Type B pancreatic cell (in vitro differentiated cells): Measurements from ENCODE around the gene RFT1. TPM values are rescaled to one million over a fixed set of nuclear protein-coding genes. Genes with fewer than 3 reads are reported as not detected.

Experiments used
- DNase-seq: peaks from one replicate; pipeline ENCODE4 v3.0.0; 2021; ENCODE audit warnings: mixed read lengths; ENCODE audit not compliant: unreplicated experiment; ENCODE audit errors: extremely low spot score
- H3K27ac Mint-ChIP-seq: 2 replicates; pipeline ENCODE4 v1.8.0; 2021; ENCODE audit warnings: mild to moderate bottlenecking, mixed read lengths
- H3K27me3 Mint-ChIP-seq: 2 replicates; pipeline ENCODE4 v1.8.0; 2021; ENCODE audit warnings: mixed read lengths
- H3K36me3 Mint-ChIP-seq: 2 replicates; pipeline ENCODE4 v1.8.0; 2021; ENCODE audit warnings: mixed read lengths
- H3K4me1 Mint-ChIP-seq: one replicate; pipeline ENCODE4 v1.8.0; 2021; ENCODE audit warnings: mixed read lengths; ENCODE audit not compliant: unreplicated experiment
- H3K4me3 Mint-ChIP-seq: 2 replicates; pipeline ENCODE4 v1.8.0; 2021; ENCODE audit warnings: mild to moderate bottlenecking, mixed read lengths
- H3K9me3 Mint-ChIP-seq: 2 replicates; pipeline ENCODE4 v1.8.0; 2021; ENCODE audit warnings: mixed read lengths
- total RNA-seq: library from RNA; stranded (reverse); gene quantifications from 2 replicates; pipeline ENCODE4 v1.2.1, GENCODE V29; 2021; ENCODE audit warnings: low replicate concordance
- TF ChIP-seq, protein P1 (sequence below): fragments of 200-600 bp; sonication (generic); conservative IDR thresholded peaks from 2 replicates; pipeline ENCODE4 v1.5.0; 2021; ENCODE audit warnings: antibody characterized with exemption, mild to moderate bottlenecking

RFT1 gene
- total RNA-seq, 1 donor from 2014 or later = 31.0 TPM

DNA sequence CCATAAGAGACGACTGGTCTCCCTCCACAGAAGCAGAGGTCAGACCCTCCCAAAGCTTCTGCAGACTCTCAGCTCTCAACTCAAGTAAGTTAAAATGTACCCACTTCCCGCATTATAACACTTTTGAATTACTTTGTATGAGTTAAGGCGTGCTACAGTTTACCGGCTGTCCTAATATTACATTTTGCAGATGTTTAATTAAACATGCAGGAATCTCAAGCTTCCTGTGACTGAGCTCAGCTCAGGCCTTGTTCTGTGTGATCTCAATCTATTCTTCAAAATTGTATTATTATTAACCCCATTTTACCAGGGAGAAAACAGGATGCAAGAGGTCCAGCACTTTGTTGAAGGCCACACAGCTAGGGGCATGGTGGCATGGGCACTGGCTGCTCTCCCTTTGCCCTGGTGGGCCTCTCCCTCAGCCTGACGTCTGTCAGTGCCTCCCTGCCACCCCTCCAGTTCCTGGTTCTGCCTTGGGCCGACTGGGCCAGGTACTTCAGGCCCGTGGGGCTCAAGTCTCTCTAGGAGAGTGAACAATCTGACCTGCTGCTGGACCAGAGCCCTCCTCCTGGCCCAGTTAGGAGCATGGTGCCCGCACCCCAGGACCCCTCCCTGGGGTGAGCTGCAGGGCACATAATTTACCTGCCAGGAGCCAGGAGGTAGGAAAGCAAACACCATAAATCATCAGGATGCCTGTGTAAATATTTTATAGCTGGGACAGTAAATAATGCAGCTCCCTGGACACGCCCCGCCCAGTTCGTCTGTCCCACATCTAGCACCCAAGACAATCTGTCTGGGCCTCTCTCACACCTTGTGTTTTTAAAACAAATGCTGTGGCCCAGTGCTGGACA is 14.9 kb upstream of the RFT1 start:
- DNase-seq = no peak
- no peaks in the 10 kb centered on the region for H3K36me3 Mint-ChIP-seq
- TF ChIP-seq, protein P1, sequence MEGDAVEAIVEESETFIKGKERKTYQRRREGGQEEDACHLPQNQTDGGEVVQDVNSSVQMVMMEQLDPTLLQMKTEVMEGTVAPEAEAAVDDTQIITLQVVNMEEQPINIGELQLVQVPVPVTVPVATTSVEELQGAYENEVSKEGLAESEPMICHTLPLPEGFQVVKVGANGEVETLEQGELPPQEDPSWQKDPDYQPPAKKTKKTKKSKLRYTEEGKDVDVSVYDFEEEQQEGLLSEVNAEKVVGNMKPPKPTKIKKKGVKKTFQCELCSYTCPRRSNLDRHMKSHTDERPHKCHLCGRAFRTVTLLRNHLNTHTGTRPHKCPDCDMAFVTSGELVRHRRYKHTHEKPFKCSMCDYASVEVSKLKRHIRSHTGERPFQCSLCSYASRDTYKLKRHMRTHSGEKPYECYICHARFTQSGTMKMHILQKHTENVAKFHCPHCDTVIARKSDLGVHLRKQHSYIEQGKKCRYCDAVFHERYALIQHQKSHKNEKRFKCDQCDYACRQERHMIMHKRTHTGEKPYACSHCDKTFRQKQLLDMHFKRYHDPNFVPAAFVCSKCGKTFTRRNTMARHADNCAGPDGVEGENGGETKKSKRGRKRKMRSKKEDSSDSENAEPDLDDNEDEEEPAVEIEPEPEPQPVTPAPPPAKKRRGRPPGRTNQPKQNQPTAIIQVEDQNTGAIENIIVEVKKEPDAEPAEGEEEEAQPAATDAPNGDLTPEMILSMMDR = no peak
- peaks cover 5% of the 10 kb centered on the region for H3K4me1 Mint-ChIP-seq
- H3K27me3 Mint-ChIP-seq = no peaks in the 10 kb centered on the region
- no peak overlapping the region for H3K27ac Mint-ChIP-seq
- H3K9me3 Mint-ChIP-seq = no peaks in the 10 kb centered on the region
- H3K4me3 Mint-ChIP-seq = no peak overlapping the region

DNA sequence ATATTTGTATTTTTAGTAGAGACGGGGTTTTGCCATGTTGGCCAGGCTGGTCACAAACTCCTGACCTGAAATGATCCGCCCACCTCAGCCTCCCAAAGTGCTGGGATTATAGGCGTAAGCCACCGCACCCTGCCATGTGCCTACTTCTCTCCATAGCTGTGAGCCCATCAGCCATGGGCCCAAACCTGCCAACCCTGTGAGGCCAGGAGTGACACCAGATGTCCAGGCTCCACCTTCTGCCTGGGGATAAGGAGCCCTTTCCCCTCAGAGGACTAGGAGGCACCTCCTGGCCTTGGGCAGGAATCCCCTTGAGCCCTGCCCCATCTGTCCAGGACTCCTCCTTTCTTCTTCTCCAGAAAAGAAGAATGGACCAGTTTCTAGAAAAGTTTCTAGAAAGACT is 14.2 kb upstream of the RFT1 start:
- H3K36me3 Mint-ChIP-seq = no peaks in the 10 kb centered on the region
- no peak overlapping the region for H3K4me3 Mint-ChIP-seq
- H3K27me3 Mint-ChIP-seq = no peaks in the 10 kb centered on the region
- TF ChIP-seq, protein P1 = no peak
- H3K4me1 Mint-ChIP-seq = peaks cover 5% of the 10 kb centered on the region
- no peaks in the 10 kb centered on the region for H3K9me3 Mint-ChIP-seq
- no peak overlapping the region for H3K27ac Mint-ChIP-seq
- DNase-seq = no peak

GRCh38 chr3:53142986-53143385 is 12.8 kb upstream of the RFT1 start:
- H3K4me3 Mint-ChIP-seq = no peak overlapping the region
- H3K27ac Mint-ChIP-seq = no peak overlapping the region
- H3K36me3 Mint-ChIP-seq = no peaks in the 10 kb centered on the region
- no peak for DNase-seq
- peaks cover 5% of the 10 kb centered on the region for H3K4me1 Mint-ChIP-seq
- TF ChIP-seq, protein P1 = no peak
- H3K27me3 Mint-ChIP-seq = no peaks in the 10 kb centered on the region
- H3K9me3 Mint-ChIP-seq = no peaks in the 10 kb centered on the region

- Mint-ChIP-seq H3K27ac (no peak overlapping the region), H3K4me3 (no peak overlapping the region), H3K4me1 (peaks cover 3% of the 10 kb centered on the region), H3K9me3 (no peaks in the 10 kb centered on the region), H3K27me3 (no peaks in the 10 kb centered on the region), H3K36me3 (no peaks in the 10 kb centered on the region)
- DNase-seq = no peak
- TF ChIP-seq, protein P1 = no peak
Observed at GRCh38 chr3:53140847-53141845, 10.9 kb upstream of the RFT1 start.

- peaks cover 5% of the 10 kb centered on the region for H3K4me1 Mint-ChIP-seq
- H3K4me3 Mint-ChIP-seq = no peak overlapping the region
- no peaks in the 10 kb centered on the region for H3K9me3 Mint-ChIP-seq
- DNase-seq = no peak
- H3K27me3 Mint-ChIP-seq = no peaks in the 10 kb centered on the region
- no peak overlapping the region for H3K27ac Mint-ChIP-seq
- no peaks in the 10 kb centered on the region for H3K36me3 Mint-ChIP-seq
- TF ChIP-seq, protein P1 = no peak
Observed at GRCh38 chr3:53139906-53140846, 9.9 kb upstream of the RFT1 start.
